H1 (cell line): Measurements from ENCODE around the gene PPFIBP2. TPM values are rescaled to one million over a fixed set of nuclear protein-coding genes. Genes with fewer than 3 reads are reported as not detected.

Experiments
- CTBP2 ChIP-seq: IDR thresholded peaks from 2 replicates; pipeline ENCODE4 v1.7.0; 2011; ENCODE audit warnings: borderline replicate concordance, mild to moderate bottlenecking, moderate library complexity, mixed read lengths, low read length; ENCODE audit not compliant: insufficient read depth, insufficient read length
- FOSL1 ChIP-seq: IDR thresholded peaks from 2 replicates; pipeline ENCODE4 v1.6.1; 2011; ENCODE audit warnings: mild to moderate bottlenecking, low read depth, low read length, moderate library complexity; ENCODE audit not compliant: insufficient read depth
- NANOG ChIP-seq: IDR thresholded peaks from 2 replicates; pipeline ENCODE4 v1.6.1; 2011; ENCODE audit warnings: low read length, low read depth, mild to moderate bottlenecking, inconsistent platforms; ENCODE audit not compliant: insufficient read depth, poor library complexity, severe bottlenecking
- POLR2AphosphoS5 ChIP-seq: IDR thresholded peaks from 2 replicates; pipeline ENCODE4 v1.6.1; 2011; ENCODE audit warnings: low read depth, low read length
- RBBP5 ChIP-seq: IDR thresholded peaks from 2 replicates; pipeline ENCODE4 v1.7.1; 2012; ENCODE audit warnings: low read depth, mild to moderate bottlenecking, inconsistent platforms, low read length, moderate library complexity, borderline replicate concordance
- TBP ChIP-seq: IDR thresholded peaks from 2 replicates; pipeline ENCODE4 v1.6.1; 2011; ENCODE audit warnings: low read depth, low read length, improper control_type of control experiment
- polyA plus RNA-seq, 7 experiments: library from polyadenylated mRNA; depleted of rRNA in 3 of 7; stranded (reverse) in 5 of 7; unstranded in 2 of 7; fragments of >200 nt in 5 of 7; fragments of 200-250 nt in 2 of 7; gene quantifications; 1 replicate in 5 of 7; 2 replicates in 1 of 7; 4 replicates in 1 of 7; pipeline versions ENCODE4 v1.2.1 to v1.2.3, GENCODE V29; 2011 to 2013; ENCODE audit warnings: missing spikeins in 2 of 7, mixed read lengths in 2 of 7
- total RNA-seq: library from RNA; stranded (reverse); fragmentation: NEBNext Ultra II Directional; extraction: Animal tissue kit (Norgen Biotek cat#: 25700); gene quantifications from 2 replicates; pipeline ENCODE4 v1.2.1, GENCODE V29; 2021
- TF ChIP-seq, protein P1 (sequence below): fragments of 300-600 bp; sonication (generic); IDR thresholded peaks from 2 replicates; pipeline ENCODE4 v1.7.1; 2012; ENCODE audit warnings: low read length, moderate library complexity, mild to moderate bottlenecking, inconsistent platforms; ENCODE audit not compliant: insufficient replicate concordance
- TF ChIP-seq, protein P2 (sequence below), 3 experiments: IDR thresholded peaks; 1 replicate in 2 of 3; 2 replicates in 1 of 3; pipeline versions ENCODE4 v1.5.1 to v1.6.1; 2011; ENCODE audit warnings: low read length in 3 of 3, mild to moderate bottlenecking in 3 of 3, inconsistent platforms in 2 of 3, low read depth in 1 of 3, moderate library complexity in 1 of 3; ENCODE audit not compliant: insufficient read depth in 1 of 3; ENCODE audit errors: control extremely low read depth in 1 of 3

The PPFIBP2 gene
- total and polyA plus RNA-seq, 2 of the 8 experiments (the other 6 are each of a cell fraction or from before 2014, with no cell fraction given), result 5.5 to 9.8 TPM

DNA sequence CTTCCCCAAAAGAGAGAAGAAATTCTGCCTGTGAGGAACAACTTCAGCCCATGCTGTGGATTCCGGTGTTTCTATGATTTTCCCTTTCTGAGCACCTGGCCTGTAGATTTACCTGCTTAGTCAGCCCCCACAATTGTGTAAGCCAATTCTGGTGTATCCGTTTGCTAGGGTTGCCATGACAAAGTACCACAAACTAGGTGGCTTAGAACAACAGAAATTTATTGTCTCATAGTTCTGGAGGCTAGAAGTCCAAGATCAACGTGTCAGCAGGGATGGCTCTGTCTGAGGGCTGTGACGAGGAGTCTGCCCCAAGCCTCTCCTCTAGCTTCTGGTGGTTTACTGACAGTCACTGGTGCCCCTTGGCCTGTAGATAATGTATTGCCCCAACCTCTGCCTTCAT lies 175.4 kb downstream of the PPFIBP2 start (continued):
- TF ChIP-seq, protein P1, sequence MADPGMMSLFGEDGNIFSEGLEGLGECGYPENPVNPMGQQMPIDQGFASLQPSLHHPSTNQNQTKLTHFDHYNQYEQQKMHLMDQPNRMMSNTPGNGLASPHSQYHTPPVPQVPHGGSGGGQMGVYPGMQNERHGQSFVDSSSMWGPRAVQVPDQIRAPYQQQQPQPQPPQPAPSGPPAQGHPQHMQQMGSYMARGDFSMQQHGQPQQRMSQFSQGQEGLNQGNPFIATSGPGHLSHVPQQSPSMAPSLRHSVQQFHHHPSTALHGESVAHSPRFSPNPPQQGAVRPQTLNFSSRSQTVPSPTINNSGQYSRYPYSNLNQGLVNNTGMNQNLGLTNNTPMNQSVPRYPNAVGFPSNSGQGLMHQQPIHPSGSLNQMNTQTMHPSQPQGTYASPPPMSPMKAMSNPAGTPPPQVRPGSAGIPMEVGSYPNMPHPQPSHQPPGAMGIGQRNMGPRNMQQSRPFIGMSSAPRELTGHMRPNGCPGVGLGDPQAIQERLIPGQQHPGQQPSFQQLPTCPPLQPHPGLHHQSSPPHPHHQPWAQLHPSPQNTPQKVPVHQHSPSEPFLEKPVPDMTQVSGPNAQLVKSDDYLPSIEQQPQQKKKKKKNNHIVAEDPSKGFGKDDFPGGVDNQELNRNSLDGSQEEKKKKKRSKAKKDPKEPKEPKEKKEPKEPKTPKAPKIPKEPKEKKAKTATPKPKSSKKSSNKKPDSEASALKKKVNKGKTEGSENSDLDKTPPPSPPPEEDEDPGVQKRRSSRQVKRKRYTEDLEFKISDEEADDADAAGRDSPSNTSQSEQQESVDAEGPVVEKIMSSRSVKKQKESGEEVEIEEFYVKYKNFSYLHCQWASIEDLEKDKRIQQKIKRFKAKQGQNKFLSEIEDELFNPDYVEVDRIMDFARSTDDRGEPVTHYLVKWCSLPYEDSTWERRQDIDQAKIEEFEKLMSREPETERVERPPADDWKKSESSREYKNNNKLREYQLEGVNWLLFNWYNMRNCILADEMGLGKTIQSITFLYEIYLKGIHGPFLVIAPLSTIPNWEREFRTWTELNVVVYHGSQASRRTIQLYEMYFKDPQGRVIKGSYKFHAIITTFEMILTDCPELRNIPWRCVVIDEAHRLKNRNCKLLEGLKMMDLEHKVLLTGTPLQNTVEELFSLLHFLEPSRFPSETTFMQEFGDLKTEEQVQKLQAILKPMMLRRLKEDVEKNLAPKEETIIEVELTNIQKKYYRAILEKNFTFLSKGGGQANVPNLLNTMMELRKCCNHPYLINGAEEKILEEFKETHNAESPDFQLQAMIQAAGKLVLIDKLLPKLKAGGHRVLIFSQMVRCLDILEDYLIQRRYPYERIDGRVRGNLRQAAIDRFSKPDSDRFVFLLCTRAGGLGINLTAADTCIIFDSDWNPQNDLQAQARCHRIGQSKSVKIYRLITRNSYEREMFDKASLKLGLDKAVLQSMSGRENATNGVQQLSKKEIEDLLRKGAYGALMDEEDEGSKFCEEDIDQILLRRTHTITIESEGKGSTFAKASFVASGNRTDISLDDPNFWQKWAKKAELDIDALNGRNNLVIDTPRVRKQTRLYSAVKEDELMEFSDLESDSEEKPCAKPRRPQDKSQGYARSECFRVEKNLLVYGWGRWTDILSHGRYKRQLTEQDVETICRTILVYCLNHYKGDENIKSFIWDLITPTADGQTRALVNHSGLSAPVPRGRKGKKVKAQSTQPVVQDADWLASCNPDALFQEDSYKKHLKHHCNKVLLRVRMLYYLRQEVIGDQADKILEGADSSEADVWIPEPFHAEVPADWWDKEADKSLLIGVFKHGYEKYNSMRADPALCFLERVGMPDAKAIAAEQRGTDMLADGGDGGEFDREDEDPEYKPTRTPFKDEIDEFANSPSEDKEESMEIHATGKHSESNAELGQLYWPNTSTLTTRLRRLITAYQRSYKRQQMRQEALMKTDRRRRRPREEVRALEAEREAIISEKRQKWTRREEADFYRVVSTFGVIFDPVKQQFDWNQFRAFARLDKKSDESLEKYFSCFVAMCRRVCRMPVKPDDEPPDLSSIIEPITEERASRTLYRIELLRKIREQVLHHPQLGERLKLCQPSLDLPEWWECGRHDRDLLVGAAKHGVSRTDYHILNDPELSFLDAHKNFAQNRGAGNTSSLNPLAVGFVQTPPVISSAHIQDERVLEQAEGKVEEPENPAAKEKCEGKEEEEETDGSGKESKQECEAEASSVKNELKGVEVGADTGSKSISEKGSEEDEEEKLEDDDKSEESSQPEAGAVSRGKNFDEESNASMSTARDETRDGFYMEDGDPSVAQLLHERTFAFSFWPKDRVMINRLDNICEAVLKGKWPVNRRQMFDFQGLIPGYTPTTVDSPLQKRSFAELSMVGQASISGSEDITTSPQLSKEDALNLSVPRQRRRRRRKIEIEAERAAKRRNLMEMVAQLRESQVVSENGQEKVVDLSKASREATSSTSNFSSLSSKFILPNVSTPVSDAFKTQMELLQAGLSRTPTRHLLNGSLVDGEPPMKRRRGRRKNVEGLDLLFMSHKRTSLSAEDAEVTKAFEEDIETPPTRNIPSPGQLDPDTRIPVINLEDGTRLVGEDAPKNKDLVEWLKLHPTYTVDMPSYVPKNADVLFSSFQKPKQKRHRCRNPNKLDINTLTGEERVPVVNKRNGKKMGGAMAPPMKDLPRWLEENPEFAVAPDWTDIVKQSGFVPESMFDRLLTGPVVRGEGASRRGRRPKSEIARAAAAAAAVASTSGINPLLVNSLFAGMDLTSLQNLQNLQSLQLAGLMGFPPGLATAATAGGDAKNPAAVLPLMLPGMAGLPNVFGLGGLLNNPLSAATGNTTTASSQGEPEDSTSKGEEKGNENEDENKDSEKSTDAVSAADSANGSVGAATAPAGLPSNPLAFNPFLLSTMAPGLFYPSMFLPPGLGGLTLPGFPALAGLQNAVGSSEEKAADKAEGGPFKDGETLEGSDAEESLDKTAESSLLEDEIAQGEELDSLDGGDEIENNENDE, result no peak
- TF ChIP-seq, protein P2, sequence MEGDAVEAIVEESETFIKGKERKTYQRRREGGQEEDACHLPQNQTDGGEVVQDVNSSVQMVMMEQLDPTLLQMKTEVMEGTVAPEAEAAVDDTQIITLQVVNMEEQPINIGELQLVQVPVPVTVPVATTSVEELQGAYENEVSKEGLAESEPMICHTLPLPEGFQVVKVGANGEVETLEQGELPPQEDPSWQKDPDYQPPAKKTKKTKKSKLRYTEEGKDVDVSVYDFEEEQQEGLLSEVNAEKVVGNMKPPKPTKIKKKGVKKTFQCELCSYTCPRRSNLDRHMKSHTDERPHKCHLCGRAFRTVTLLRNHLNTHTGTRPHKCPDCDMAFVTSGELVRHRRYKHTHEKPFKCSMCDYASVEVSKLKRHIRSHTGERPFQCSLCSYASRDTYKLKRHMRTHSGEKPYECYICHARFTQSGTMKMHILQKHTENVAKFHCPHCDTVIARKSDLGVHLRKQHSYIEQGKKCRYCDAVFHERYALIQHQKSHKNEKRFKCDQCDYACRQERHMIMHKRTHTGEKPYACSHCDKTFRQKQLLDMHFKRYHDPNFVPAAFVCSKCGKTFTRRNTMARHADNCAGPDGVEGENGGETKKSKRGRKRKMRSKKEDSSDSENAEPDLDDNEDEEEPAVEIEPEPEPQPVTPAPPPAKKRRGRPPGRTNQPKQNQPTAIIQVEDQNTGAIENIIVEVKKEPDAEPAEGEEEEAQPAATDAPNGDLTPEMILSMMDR (IDR thresholded peaks at IDR 0.05; ENCODE audit: control extremely low read depth in 1 of 3, insufficient read depth in 1 of 3, low read depth in 1 of 3, low read length in 3 of 3), result no peak
- TF ChIP-seq RBBP5 (no peak), NANOG (no peak), POLR2AphosphoS5 (no peak), FOSL1 (no peak), TBP (no peak), CTBP2 (no peak)
